Lung (tissue), 12 donors: ENCODE data around the gene ADCY1. TPM values are rescaled to one million over a fixed set of nuclear protein-coding genes. Genes with fewer than 3 reads are reported as not detected.

Source experiments
- ATAC-seq: fragments of 200-7000 bp; cut with Tn5 transposase; one replicate; pipeline ENCODE4 v1.9.1; 2020; ENCODE audit warnings: moderate number of reproducible peaks; ENCODE audit not compliant: insufficient read depth, low FRiP score
- DNase-seq, 3 donors: peaks; one replicate each; pipeline ENCODE4 v3.0.0-alpha.2; 2013 to 2017
- H3K27ac ChIP-seq, 2 donors: one replicate each; pipeline ENCODE4 v1.5.1; 2013; ENCODE audit warnings: mild to moderate bottlenecking in 2 of 2, moderate library complexity in 2 of 2, control low read depth in 1 of 2, inconsistent platforms in 1 of 2, low read depth in 1 of 2, low read length in 1 of 2
- H3K27me3 ChIP-seq, 3 donors: one replicate each; pipeline ENCODE4 v1.5.1; 2013; ENCODE audit warnings: low read length in 2 of 3; ENCODE audit not compliant: control insufficient read depth in 3 of 3, insufficient read depth in 3 of 3
- H3K36me3 ChIP-seq, 4 donors: one replicate each; pipeline ENCODE4 v1.5.1; 2013; ENCODE audit warnings: low read length in 4 of 4, mild to moderate bottlenecking in 1 of 4, moderate library complexity in 1 of 4; ENCODE audit not compliant: control insufficient read depth in 4 of 4, insufficient read depth in 4 of 4
- H3K4me1 ChIP-seq, 5 donors: one replicate each; pipeline ENCODE4 v1.5.1; 2013; ENCODE audit warnings: low read length in 5 of 5, mild to moderate bottlenecking in 2 of 5, moderate library complexity in 1 of 5; ENCODE audit not compliant: control insufficient read depth in 5 of 5, insufficient read depth in 5 of 5
- H3K4me3 ChIP-seq: one replicate; pipeline ENCODE4 v1.5.1; 2013; ENCODE audit warnings: mild to moderate bottlenecking, control low read depth, moderate library complexity
- H3K9ac ChIP-seq, 2 donors: one replicate each; pipeline ENCODE4 v1.5.1; 2013; ENCODE audit warnings: low read length in 2 of 2, control low read depth in 1 of 2; ENCODE audit not compliant: insufficient read depth in 1 of 2
- H3K9me3 ChIP-seq, 4 donors: one replicate each; pipeline ENCODE4 v1.5.1; 2013; ENCODE audit warnings: low read length in 3 of 4, mild to moderate bottlenecking in 1 of 4, moderate library complexity in 1 of 4; ENCODE audit not compliant: control insufficient read depth in 4 of 4, insufficient read depth in 3 of 4
- CTCF ChIP-seq: IDR thresholded peaks from 2 replicates; pipeline ENCODE4 v1.5.1; 2012; ENCODE audit warnings: mild to moderate bottlenecking; ENCODE audit errors: control extremely low read depth, extremely low read depth
- WGBS, 2 donors: extraction: QIAGEN DNeasy Blood & Tissue Kit; methylation state at CpG; one replicate each; pipeline ENCODE4 v1.1.7; 2013; 5-methylcytosine and 5-hydroxymethylcytosine counted together
- polyA plus RNA-seq, 2 donors: library from polyadenylated mRNA; stranded (reverse); fragments of 200-250 nt; gene quantifications; one replicate each; pipeline ENCODE4 v1.2.1, GENCODE V29; 2013
- total RNA-seq, 2 donors: library from RNA; depleted of rRNA in 1 of 2; stranded (reverse); fragments of >200 nt in 1 of 2; gene quantifications; one replicate each; pipeline ENCODE4 v1.2.1, GENCODE V29; 2014 to 2021
- donor health status: control.
- donor health status: control.
- donor health status: Bipolar disorder and iron deficiency.
- donor health status: healthy.
- donor health status: DM: yes; HTN: yes; CAD: no.

ADCY1 gene
- total and polyA plus RNA-seq, 4 donors = 0.14 to 1.8 (median 0.28) TPM

- 75 to 87% methylated on average over 16 of the region's 16 CpGs for WGBS, 2 donors
- no peak for TF ChIP-seq CTCF
- no peaks in the 10 kb centered on the region for H3K9me3 ChIP-seq
- DNase-seq (peak in 1 of 3 donors; percentile 22), ATAC-seq (no peak)
- no peaks in the 10 kb centered on the region for H3K36me3 ChIP-seq
- H3K4me1 ChIP-seq = peaks cover 0 to 6% (median 0%) of the 10 kb centered on the region in 5 donors
- H3K27ac ChIP-seq = no peak overlapping the region
- no peaks in the 10 kb centered on the region for H3K27me3 ChIP-seq
- no peak overlapping the region for H3K4me3 ChIP-seq
- no peak overlapping the region for H3K9ac ChIP-seq
Observed at GRCh38 chr7:45716380-45717203, 142.4 kb downstream of the ADCY1 start.

- Histone ChIP-seq H3K27ac (no peak overlapping the region), H3K36me3 (peaks cover 0 to 4% (median 0%) of the 10 kb centered on the region in 4 donors), H3K9me3 (no peaks in the 10 kb centered on the region), H3K4me3 (no peak overlapping the region), H3K27me3 (no peaks in the 10 kb centered on the region), H3K9ac (no peak overlapping the region), H3K4me1 (peaks cover 0 to 6% (median 0%) of the 10 kb centered on the region in 5 donors)
- TF ChIP-seq CTCF = no peak
- WGBS, 2 donors = 76 to 86% methylated on average over 17 of the region's 17 CpGs
- ATAC-seq (no peak), DNase-seq (no peak)
Observed at GRCh38 chr7:45717537-45718235, 143.5 kb downstream of the ADCY1 start.

GRCh38 chr7:45718464-45719330 lies 144.5 kb downstream of the ADCY1 start:
- WGBS, 2 donors = 59 to 67% methylated on average over 12 of the region's 12 CpGs
- Histone ChIP-seq H3K27me3 (no peaks in the 10 kb centered on the region), H3K36me3 (peaks cover 0 to 4% (median under 1%) of the 10 kb centered on the region in 4 donors), H3K4me3 (no peak overlapping the region), H3K9me3 (no peaks in the 10 kb centered on the region), H3K4me1 (peaks cover 0 to 6% (median 0%) of the 10 kb centered on the region in 5 donors), H3K9ac (no peak overlapping the region), H3K27ac (no peak overlapping the region)
- ATAC-seq (no peak), DNase-seq (no peak)
- no peak for TF ChIP-seq CTCF
